Sigmoid colon (tissue), 7 donors: ENCODE data around the gene LAD1. TPM values are rescaled to one million over a fixed set of nuclear protein-coding genes. Genes with fewer than 3 reads are reported as not detected.

ENCODE experiments used
- DNase-seq: peaks from one replicate; pipeline ENCODE4 v3.0.0-alpha.2; 2019
- H3K27ac ChIP-seq, 4 donors: fragments of 200-600 bp; sonication (generic); one replicate each; pipeline ENCODE4 v1.5.1; 2016 to 2019; ENCODE audit warnings: mild to moderate bottlenecking in 1 of 4
- H3K27me3 ChIP-seq, 3 donors: fragments of 200-600 bp; sonication (generic); one replicate each; pipeline ENCODE4 v1.5.1; 2019; ENCODE audit warnings: mild to moderate bottlenecking in 1 of 3
- H3K36me3 ChIP-seq, 4 donors: fragments of 200-600 bp; sonication (generic); one replicate each; pipeline ENCODE4 v1.5.1; 2016 to 2019
- H3K4me1 ChIP-seq, 4 donors: fragments of 200-600 bp; sonication (generic); one replicate each; pipeline ENCODE4 v1.5.1; 2017 to 2019
- H3K4me3 ChIP-seq, 4 donors: fragments of 200-600 bp; sonication (generic); one replicate each; pipeline ENCODE4 v1.5.1; 2017 to 2019; ENCODE audit warnings: mild to moderate bottlenecking in 2 of 4, moderate library complexity in 1 of 4
- H3K9me3 ChIP-seq, 4 donors: fragments of 200-600 bp in 3 of 4; sonication (generic) in 3 of 4; one replicate each; pipeline versions ENCODE4 v1.5.1 to v1.6.1; 2013 to 2019
- CTCF ChIP-seq, 4 experiments: fragments of 450-650 bp in 3 of 4; fragments of 200-600 bp in 1 of 4; IDR thresholded peaks; one replicate each; pipeline ENCODE4 v1.5.1; 2016 to 2019; ENCODE audit warnings: antibody characterized with exemption in 4 of 4, mild to moderate bottlenecking in 3 of 4, moderate library complexity in 2 of 4
- EP300 ChIP-seq, 4 donors: sonication (generic); formaldehyde crosslinking; IDR thresholded peaks; one replicate each; pipeline ENCODE4 v1.6.1; 2017; ENCODE audit warnings: antibody characterized with exemption in 4 of 4
- POLR2A ChIP-seq, 2 donors: fragments of 450-650 bp; IDR thresholded peaks; one replicate each; pipeline ENCODE4 v1.6.1; 2016; ENCODE audit warnings: antibody characterized with exemption in 2 of 2, mild to moderate bottlenecking in 2 of 2, moderate library complexity in 2 of 2
- POLR2AphosphoS5 ChIP-seq, 4 donors: sonication (generic); formaldehyde crosslinking; IDR thresholded peaks; one replicate each; pipeline ENCODE4 v1.6.1; 2017; ENCODE audit warnings: antibody characterized with exemption in 4 of 4
- WGBS, 2 donors: extraction: QIAGEN DNeasy Blood & Tissue Kit; methylation state at CpG; one replicate each; pipeline ENCODE4 v1.1.7; 2013; 5-methylcytosine and 5-hydroxymethylcytosine counted together
- intact Hi-C: fragments of 100-400 bp; cut with DNase I; formaldehyde crosslinking; loops from one replicate; pipeline ENCODE4 v1.15.1; 2023
- polyA plus RNA-seq, 3 donors: library from polyadenylated mRNA; stranded (reverse); fragments of 200-250 nt; gene quantifications; one replicate each; pipeline ENCODE4 v1.2.3, GENCODE V29; 2013
- total RNA-seq, 4 donors: library from RNA; depleted of rRNA; stranded (reverse); fragments of >200 nt; gene quantifications; one replicate each; pipeline ENCODE4 v1.1.0, GENCODE V29; 2016
- donor health status: healthy with polysubstance abuse.
- donor health status: Bipolar disorder and iron deficiency.
- donor health status: healthy.

Gene LAD1
- total and polyA plus RNA-seq, 7 donors = 63.7 to 151 (median 102) TPM; not detected in 4

- no peak for DNase-seq
Observed at GRCh38 chr1:201423655-201424054, 24.5 kb upstream of the LAD1 start.

GRCh38 chr1:201422436-201423030 is 23.4 kb upstream of the LAD1 start:
- H3K36me3 ChIP-seq = no peaks in the 10 kb centered on the region
- H3K27ac ChIP-seq = no peak overlapping the region
- H3K27me3 ChIP-seq = no peaks in the 10 kb centered on the region
- WGBS, 2 donors = 73 to 76% methylated on average over 6 of the region's 6 CpGs
- TF ChIP-seq EP300 (IDR thresholded peaks at IDR 0.05) (no peak), POLR2AphosphoS5 (IDR thresholded peaks at IDR 0.05) (no peak), CTCF (IDR thresholded peaks at IDR 0.05) (no peak), POLR2A (IDR thresholded peaks at IDR 0.05) (no peak)
- H3K4me1 ChIP-seq = peaks cover 0 to 7% (median 0%) of the 10 kb centered on the region in 4 donors
- H3K9me3 ChIP-seq = no peaks in the 10 kb centered on the region
- H3K4me3 ChIP-seq = no peak overlapping the region
- intact Hi-C loops = no loop called here
- DNase-seq = no peak

More at GRCh38 chr1:201423655-201424054, 24.5 kb upstream of the LAD1 start:
- Histone ChIP-seq H3K36me3 (no peaks in the 10 kb centered on the region), H3K27me3 (no peaks in the 10 kb centered on the region), H3K9me3 (no peaks in the 10 kb centered on the region), H3K27ac (no peak overlapping the region), H3K4me3 (no peak overlapping the region), H3K4me1 (peaks cover 0 to 7% (median 0%) of the 10 kb centered on the region in 4 donors)
- TF ChIP-seq EP300 (IDR thresholded peaks at IDR 0.05) = no peak
- no peak for TF ChIP-seq POLR2A (IDR thresholded peaks at IDR 0.05)
- TF ChIP-seq CTCF (IDR thresholded peaks at IDR 0.05) = no peak
- TF ChIP-seq POLR2AphosphoS5 (IDR thresholded peaks at IDR 0.05) = no peak
- intact Hi-C loops = no loop called here
- 92 to 93% methylated on average over 6 of the region's 6 CpGs for WGBS, 2 donors

- 63 to 69% methylated on average over 3 of the region's 3 CpGs for WGBS, 2 donors
- intact Hi-C loops = no loop called here
- Histone ChIP-seq H3K36me3 (no peaks in the 10 kb centered on the region), H3K27me3 (no peaks in the 10 kb centered on the region), H3K27ac (no peak overlapping the region), H3K4me1 (peaks cover 0 to 7% (median 0%) of the 10 kb centered on the region in 4 donors), H3K4me3 (no peak overlapping the region), H3K9me3 (no peaks in the 10 kb centered on the region)
- no peak for DNase-seq
- TF ChIP-seq CTCF (IDR thresholded peaks at IDR 0.05) = no peak
- TF ChIP-seq POLR2A (IDR thresholded peaks at IDR 0.05) = no peak
- TF ChIP-seq EP300 (IDR thresholded peaks at IDR 0.05) = no peak
- no peak for TF ChIP-seq POLR2AphosphoS5 (IDR thresholded peaks at IDR 0.05)
Observed at GRCh38 chr1:201422026-201422425, 22.9 kb upstream of the LAD1 start.

GRCh38 chr1:201421041-201421440 is 21.9 kb upstream of the LAD1 start:
- Histone ChIP-seq H3K27ac (no peak overlapping the region), H3K4me3 (no peak overlapping the region), H3K36me3 (no peaks in the 10 kb centered on the region), H3K9me3 (no peaks in the 10 kb centered on the region), H3K4me1 (peaks cover 0 to 7% (median 0%) of the 10 kb centered on the region in 4 donors), H3K27me3 (no peaks in the 10 kb centered on the region)
- TF ChIP-seq CTCF (IDR thresholded peaks at IDR 0.05) (no peak), EP300 (IDR thresholded peaks at IDR 0.05) (no peak), POLR2A (IDR thresholded peaks at IDR 0.05) (no peak), POLR2AphosphoS5 (IDR thresholded peaks at IDR 0.05) (no peak)
- no peak for DNase-seq
- intact Hi-C loops = no loop called here
- WGBS, 2 donors = 89 to 91% methylated on average over 8 of the region's 8 CpGs

- Histone ChIP-seq H3K27ac (no peak overlapping the region), H3K4me3 (no peak overlapping the region), H3K9me3 (no peaks in the 10 kb centered on the region), H3K36me3 (no peaks in the 10 kb centered on the region), H3K4me1 (peaks cover 0 to 7% (median 0%) of the 10 kb centered on the region in 4 donors), H3K27me3 (no peaks in the 10 kb centered on the region)
- intact Hi-C loops = no loop called here
- TF ChIP-seq EP300 (IDR thresholded peaks at IDR 0.05) (no peak), POLR2A (IDR thresholded peaks at IDR 0.05) (no peak), POLR2AphosphoS5 (IDR thresholded peaks at IDR 0.05) (no peak), CTCF (IDR thresholded peaks at IDR 0.05) (no peak)
- WGBS, 2 donors = 88 to 89% methylated on average over 7 of the region's 7 CpGs
- no peak for DNase-seq
Observed at GRCh38 chr1:201420608-201421002, 21.5 kb upstream of the LAD1 start.
